Calu3 (cell line): ENCODE data around the gene SLC35D3. TPM values are rescaled to one million over a fixed set of nuclear protein-coding genes. Genes with fewer than 3 reads are reported as not detected.
"Not testable (repeated sequence)": the region's sequence is repeated elsewhere in the genome, so short reads cannot be mapped to it uniquely, and the experiment has no call there.

Source experiments
- BruUV-seq: library from RNA; stranded (reverse); fragments of 400-500 nt; replicated peaks from 2 replicates; lab custom pipeline; 2021; lab: Mats Ljungman, UMichigan
- CTCF ChIA-PET: fragments of 300-600 bp; sonication (Branson Sonifier 250); formaldehyde crosslinking; loops from one replicate; lab custom pipeline; 2022; ENCODE audit warnings: antibody characterized with exemption; lab: Charles Lee
- DNase-seq: peaks from one replicate; pipeline ENCODE4 v3.0.0; 2022
- H3K27ac Mint-ChIP-seq: one replicate; pipeline ENCODE4 v1.8.0; 2022; ENCODE audit warnings: mixed read lengths; ENCODE audit not compliant: unreplicated experiment
- H3K27me3 Mint-ChIP-seq: one replicate; pipeline ENCODE4 v1.8.0; 2022; ENCODE audit warnings: mixed read lengths; ENCODE audit not compliant: unreplicated experiment
- H3K36me3 Mint-ChIP-seq: one replicate; pipeline ENCODE4 v1.8.0; 2022; ENCODE audit warnings: mild to moderate bottlenecking, moderate library complexity, mixed read lengths; ENCODE audit not compliant: insufficient read depth, unreplicated experiment
- H3K4me1 Mint-ChIP-seq: one replicate; pipeline ENCODE4 v1.8.0; 2022; ENCODE audit warnings: mild to moderate bottlenecking, low read depth, mixed read lengths; ENCODE audit not compliant: unreplicated experiment
- H3K4me3 Mint-ChIP-seq: one replicate; pipeline ENCODE4 v1.8.0; 2022; ENCODE audit warnings: mild to moderate bottlenecking, low read depth, moderate library complexity, mixed read lengths; ENCODE audit not compliant: unreplicated experiment
- H3K9me3 Mint-ChIP-seq: one replicate; pipeline ENCODE4 v1.8.0; 2022; ENCODE audit warnings: low read depth, mixed read lengths; ENCODE audit not compliant: unreplicated experiment
- CTCF ChIP-seq: fragments of 200-600 bp; IDR thresholded peaks from one replicate; pipeline ENCODE4 v1.8.0; 2022; ENCODE audit warnings: antibody characterized with exemption; ENCODE audit not compliant: unreplicated experiment
- intact Hi-C: fragments of 100-400 bp; cut with micrococcal nuclease; formaldehyde crosslinking; loops from one replicate; pipeline ENCODE4 v1.10.0; 2022; ENCODE audit not compliant: unreplicated experiment
- total RNA-seq: library from RNA; stranded (reverse); gene quantifications from 2 replicates; pipeline ENCODE4 v1.2.3, GENCODE V29; 2022

The SLC35D3 gene
- total RNA-seq, 1 experiment from 2014 or later: not detected

- no peak for DNase-seq
- Mint-ChIP-seq H3K4me3 (no peak overlapping the region), H3K36me3 (no peaks in the 10 kb centered on the region), H3K4me1 (no peaks in the 10 kb centered on the region), H3K9me3 (no peaks in the 10 kb centered on the region), H3K27me3 (peaks cover 26% of the 10 kb centered on the region), H3K27ac (no peak overlapping the region)
- BruUV-seq: no TSS peak
- CTCF ChIA-PET: interaction anchor here (0.6 kb wide), 2 partner anchors 10 to 382 kb away, joined by 3 to 4 read pairs; no protein-coding TSS in a partner anchor
- TF ChIP-seq CTCF: no peak
- intact Hi-C loops: no loop called here
These were observed 10.5 kb downstream of the SLC35D3 start for GRCh38 chr6:136932599-136932998.

- H3K4me1 Mint-ChIP-seq: no peaks in the 10 kb centered on the region
- no TSS peak for BruUV-seq
- no peak for TF ChIP-seq CTCF
- no peaks in the 10 kb centered on the region for H3K9me3 Mint-ChIP-seq
- DNase-seq: no peak
- peaks cover 13% of the 10 kb centered on the region for H3K27me3 Mint-ChIP-seq
- no peak overlapping the region for H3K27ac Mint-ChIP-seq
- intact Hi-C loops: no loop called here
- no peak overlapping the region for H3K4me3 Mint-ChIP-seq
- H3K36me3 Mint-ChIP-seq: no peaks in the 10 kb centered on the region
- CTCF ChIA-PET: no interaction called here
These were observed 23.0 kb downstream of the SLC35D3 start for GRCh38 chr6:136945072-136945471.

GRCh38 chr6:136945711-136946121 is 23.6 kb downstream of the SLC35D3 start:
- Mint-ChIP-seq H3K36me3 (no peaks in the 10 kb centered on the region), H3K9me3 (no peaks in the 10 kb centered on the region), H3K27me3 (peaks cover 13% of the 10 kb centered on the region), H3K4me1 (no peaks in the 10 kb centered on the region), H3K27ac (no peak overlapping the region), H3K4me3 (no peak overlapping the region)
- no peak for TF ChIP-seq CTCF
- CTCF ChIA-PET: no interaction called here
- DNase-seq: no peak
- intact Hi-C loops: no loop called here
- no TSS peak for BruUV-seq

- BruUV-seq: no TSS peak
- no peak overlapping the region for H3K27ac Mint-ChIP-seq
- intact Hi-C loops: no loop called here
These were observed 24.9 kb downstream of the SLC35D3 start for GRCh38 chr6:136947037-136947436.

GRCh38 chr6:136949957-136950356 is 27.9 kb downstream of the SLC35D3 start:
- CTCF ChIA-PET: interaction anchor here (0.7 kb wide), 1 partner anchor 66 kb away, joined by 3 read pairs; no protein-coding TSS in a partner anchor
- H3K27me3 Mint-ChIP-seq: peaks cover 13% of the 10 kb centered on the region
- H3K4me3 Mint-ChIP-seq, DNase-seq, H3K9me3 Mint-ChIP-seq, H3K36me3 Mint-ChIP-seq, BruUV-seq, intact Hi-C loops, H3K4me1 Mint-ChIP-seq, H3K27ac Mint-ChIP-seq: not testable (repeated sequence)

More at GRCh38 chr6:136947037-136947436, 24.9 kb downstream of the SLC35D3 start:
- peaks cover 13% of the 10 kb centered on the region for H3K27me3 Mint-ChIP-seq
- H3K36me3 Mint-ChIP-seq: no peaks in the 10 kb centered on the region
- no peak for TF ChIP-seq CTCF
- H3K4me1 Mint-ChIP-seq: no peaks in the 10 kb centered on the region
- CTCF ChIA-PET: no interaction called here
- no peaks in the 10 kb centered on the region for H3K9me3 Mint-ChIP-seq
- no peak overlapping the region for H3K4me3 Mint-ChIP-seq
- DNase-seq: no peak
